GM18498 (cell line): ENCODE results near the gene SUSD6.
"Not testable (repeated sequence)": the region's sequence is repeated elsewhere in the genome, so short reads cannot be mapped to it uniquely, and the experiment has no call there.

ENCODE experiments used
- ATAC-seq: cut with Tn5 transposase; IDR thresholded peaks from one replicate; pipeline ENCODE4 v1.9.1; 2021; ENCODE audit warnings: mild to moderate bottlenecking, moderate library complexity; ENCODE audit not compliant: unreplicated experiment

The SUSD6 gene

DNA sequence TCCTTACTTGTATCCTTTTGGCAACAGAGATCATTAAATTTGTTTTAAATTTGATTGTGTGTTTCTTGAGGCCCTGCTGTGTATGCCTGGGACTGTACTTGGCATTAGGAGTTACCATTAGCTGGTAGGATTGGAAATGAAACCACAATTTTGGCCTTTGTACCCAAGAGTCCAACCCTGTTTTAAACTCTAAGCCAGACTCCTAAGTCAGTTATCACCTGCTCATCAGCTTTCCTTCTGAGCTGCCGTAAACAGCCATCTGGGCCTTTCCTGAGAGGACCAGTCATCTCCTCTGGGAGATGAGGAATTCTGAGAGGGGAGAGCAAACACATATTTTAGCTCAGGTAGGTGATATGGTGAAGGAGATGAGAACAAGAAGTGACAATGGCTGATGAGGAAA lies 81.2 kb downstream of the SUSD6 start:
- no peak for ATAC-seq

DNA sequence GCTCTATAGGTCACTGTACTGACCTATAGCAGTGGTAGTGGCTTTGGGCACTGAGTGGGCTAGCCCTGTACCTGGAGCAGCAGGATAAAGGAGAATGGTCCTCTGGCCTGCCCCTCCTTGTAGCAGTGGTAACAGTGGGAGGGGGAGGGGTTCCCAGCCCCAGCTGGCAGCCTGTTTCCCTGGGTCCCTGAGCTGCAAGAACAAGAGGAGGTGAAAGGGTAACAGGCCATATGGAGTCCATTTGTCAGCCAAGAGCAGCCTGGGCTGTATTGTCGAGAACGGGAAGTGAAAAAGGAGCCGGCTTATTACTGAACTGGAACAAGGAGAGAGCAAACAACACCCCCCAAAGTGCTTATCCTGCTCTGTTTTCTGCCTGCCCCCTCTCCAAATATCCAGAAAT lies 81.7 kb downstream of the SUSD6 start:
- peak; percentile 44 for ATAC-seq

DNA sequence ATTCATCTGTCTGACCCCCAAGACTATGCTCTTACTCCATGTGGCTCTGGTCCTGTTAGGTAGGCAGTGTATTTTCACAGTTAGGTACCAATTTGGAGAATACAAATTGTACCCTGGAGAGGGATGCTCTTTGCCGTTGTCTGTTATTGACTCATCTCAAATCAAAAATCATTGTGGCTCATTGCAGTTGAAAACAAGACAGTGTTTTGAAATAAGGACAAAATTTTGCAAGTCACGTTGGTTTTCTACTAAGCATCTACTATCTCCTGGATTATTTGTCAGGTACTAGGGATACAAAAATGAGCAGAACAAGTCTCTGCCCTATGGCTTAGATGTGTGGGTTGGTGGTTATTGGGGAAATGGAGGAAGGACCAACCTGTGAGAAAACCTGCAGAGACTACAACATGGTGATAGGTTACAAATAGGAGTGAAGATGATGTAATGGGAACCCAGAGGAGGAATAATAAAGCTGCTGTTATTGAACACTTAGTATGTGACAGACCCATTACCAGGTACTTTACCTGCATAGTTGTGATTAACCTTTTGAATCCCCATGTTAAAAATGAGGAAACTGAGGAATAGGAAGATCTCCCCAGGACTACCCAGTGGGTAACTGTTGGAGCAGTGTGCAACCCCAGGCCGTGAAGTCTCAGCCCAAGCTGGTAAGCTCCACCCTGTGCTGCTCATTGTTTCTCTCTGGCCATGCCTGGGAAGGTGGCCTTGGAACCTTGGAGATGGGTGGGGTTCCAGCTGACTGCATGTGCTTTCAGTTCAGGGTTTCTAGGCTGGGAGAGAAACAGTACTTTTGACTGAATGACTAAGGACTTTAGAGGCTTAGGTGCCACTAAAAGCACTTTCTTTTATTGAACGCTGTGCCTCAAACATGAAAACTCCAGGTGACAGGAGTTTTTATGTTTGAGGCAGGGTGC lies 82.7 kb downstream of the SUSD6 start:
- ATAC-seq: no peak

DNA sequence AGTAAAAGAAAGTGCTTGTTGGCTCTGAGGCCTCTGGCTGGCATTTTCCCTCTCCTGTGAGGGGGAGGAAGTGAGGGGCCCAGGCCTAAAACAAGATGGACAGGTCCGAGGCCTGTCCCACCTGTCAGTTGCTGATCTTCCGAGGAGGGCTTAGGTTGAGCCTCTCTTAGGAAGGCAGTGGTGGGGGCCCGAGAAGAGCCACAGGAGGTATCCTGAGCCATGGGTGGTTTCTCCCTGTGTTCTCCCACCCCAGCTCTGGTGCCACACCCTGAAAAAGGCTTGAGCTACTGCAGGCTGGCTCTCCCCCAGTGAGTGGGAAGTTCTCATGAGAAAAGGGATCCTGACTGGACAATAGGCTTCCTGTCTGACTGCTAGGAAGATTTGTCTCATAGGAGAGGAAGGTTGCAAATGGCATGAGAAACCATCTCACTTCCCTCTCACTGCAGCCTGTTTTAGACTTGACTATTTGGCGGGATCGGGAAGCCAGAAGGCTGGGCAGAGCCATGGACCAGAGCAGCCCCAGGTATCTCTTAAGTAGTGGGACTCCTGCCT lies 83.4 kb downstream of the SUSD6 start:
- no peak for ATAC-seq

DNA sequence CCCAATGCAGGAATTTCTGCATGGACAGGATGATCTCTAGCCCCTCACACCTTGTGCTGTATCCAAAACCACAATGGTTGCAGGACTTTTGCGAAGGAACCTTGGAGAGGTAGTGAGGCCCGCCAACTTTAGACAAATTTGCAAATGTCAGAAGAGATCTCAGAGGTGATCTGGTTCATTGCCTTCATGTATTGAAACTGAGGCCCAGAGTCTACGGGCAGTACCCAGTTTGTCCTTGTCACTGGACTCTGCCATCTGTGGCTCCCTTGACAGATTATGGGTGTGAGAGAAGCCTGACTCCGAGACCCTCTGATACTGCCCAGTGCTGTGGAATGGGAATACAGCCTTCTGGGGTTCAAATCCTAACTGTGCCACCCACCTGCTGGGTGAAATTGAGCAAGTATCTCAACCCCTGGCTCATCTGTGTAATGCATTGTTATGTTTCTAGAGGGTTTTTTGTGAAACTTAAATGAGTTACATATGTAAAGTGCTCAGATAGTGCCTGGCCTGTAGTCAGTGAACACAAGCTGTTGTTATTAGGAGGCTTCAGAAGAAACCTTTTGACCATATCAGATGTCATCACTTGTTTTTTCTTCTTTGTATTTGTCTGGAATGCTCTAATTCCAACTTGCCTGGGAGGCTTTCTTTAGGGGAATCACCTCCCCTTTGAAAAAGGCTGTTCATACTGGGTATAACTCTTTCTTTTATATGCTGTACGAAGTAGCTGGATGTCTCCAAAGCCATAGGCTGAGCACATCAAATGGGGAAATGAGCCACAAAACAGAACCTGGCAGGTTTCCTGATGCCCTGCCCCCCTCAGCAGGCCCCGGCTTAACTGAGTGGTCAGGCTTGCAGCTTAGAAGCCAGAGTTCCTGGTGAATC lies 84.2 kb downstream of the SUSD6 start:
- no peak for ATAC-seq

DNA sequence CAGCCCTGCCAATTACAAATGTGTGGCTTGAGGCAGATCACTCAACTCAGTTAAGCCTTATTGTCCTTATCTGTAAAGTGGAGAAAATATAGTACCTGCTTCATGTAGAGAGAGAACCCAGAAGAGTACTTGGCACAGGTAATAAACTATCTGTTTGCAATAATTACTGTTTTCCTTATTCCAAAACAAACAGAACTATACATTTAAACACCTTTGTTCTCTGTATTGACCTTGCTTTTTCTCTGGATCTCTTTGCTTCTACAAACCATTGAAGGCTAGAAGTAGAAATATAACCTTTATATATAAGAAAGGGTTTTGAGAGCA lies 84.8 kb downstream of the SUSD6 start:
- ATAC-seq: no peak

- no peak for ATAC-seq
These were observed 85.5 kb downstream of the SUSD6 start for GRCh38 chr14:69696633-69697557.

GRCh38 chr14:69698572-69698971 lies 87.2 kb downstream of the SUSD6 start:
- no peak for ATAC-seq

- ATAC-seq: not testable (repeated sequence)
These were observed 87.8 kb downstream of the SUSD6 start for GRCh38 chr14:69699243-69699642.

DNA sequence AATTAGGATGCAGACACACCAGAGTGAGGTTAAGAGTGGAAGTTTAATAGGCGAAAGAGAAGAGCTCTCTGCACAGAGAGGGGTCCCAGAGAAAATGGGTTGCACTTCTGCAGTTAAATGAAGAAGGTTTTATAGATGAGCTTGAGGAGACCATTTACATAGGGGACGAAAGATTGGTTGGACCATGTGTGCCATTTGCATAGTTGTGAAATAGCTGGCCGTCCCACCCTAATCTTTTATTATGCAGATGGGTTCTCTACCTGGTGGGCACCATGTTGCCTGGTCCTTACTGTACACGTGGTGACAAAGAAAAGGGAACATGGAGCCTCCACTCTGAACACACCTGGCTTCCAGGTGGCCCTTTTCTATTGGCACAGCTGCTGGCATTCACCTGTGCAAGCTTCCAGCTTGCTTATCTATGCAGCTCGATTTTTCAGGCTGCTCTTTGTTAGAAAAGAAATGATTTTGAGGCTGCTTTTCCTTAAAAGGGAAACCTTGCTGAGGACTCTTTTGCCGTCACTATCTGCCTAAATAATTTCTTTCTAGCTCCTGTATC lies 88.4 kb downstream of the SUSD6 start:
- no peak for ATAC-seq

GRCh38 chr14:69700575-69700974 lies 89.2 kb downstream of the SUSD6 start:
- ATAC-seq: no peak

DNA sequence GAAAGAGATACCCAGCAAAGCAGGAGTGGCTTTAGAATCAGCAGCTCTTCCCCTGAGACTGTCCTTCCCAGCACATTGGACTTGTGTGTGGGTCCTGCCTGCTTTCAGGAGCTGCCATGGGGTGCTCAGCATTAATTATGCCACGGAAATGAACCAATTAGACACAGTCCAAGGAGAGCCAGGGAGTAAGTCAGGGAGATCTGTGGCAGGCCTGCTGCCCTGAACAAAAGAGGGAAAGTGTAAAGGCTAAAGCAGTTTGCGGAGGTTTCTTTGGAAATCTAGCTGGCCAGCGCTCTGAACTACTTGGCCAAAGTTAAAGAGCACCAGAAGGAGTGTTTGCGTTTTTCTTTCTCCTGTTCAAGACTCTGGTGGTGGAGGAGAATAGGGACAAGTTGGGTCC lies 89.9 kb downstream of the SUSD6 start:
- no peak for ATAC-seq

DNA sequence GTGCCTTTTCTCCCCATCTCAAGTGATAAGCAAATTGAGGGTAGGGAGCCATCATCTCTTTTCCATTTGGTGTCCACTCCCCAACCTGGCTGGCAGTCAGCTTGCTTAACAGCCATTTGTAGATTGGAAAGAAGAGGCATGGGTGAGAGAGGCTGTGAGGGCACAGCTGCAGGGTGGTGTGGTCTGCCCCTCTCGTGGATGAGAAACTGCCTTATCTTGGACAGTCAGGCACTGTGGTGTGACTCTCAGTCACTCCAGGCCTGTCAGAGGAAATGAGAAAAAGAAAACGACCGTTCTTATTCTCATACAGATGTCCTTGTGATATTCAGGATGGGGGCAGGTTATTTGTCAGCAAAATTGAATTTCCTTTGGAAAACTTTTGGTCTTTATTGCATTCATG lies 90.5 kb downstream of the SUSD6 start:
- ATAC-seq: no peak

DNA sequence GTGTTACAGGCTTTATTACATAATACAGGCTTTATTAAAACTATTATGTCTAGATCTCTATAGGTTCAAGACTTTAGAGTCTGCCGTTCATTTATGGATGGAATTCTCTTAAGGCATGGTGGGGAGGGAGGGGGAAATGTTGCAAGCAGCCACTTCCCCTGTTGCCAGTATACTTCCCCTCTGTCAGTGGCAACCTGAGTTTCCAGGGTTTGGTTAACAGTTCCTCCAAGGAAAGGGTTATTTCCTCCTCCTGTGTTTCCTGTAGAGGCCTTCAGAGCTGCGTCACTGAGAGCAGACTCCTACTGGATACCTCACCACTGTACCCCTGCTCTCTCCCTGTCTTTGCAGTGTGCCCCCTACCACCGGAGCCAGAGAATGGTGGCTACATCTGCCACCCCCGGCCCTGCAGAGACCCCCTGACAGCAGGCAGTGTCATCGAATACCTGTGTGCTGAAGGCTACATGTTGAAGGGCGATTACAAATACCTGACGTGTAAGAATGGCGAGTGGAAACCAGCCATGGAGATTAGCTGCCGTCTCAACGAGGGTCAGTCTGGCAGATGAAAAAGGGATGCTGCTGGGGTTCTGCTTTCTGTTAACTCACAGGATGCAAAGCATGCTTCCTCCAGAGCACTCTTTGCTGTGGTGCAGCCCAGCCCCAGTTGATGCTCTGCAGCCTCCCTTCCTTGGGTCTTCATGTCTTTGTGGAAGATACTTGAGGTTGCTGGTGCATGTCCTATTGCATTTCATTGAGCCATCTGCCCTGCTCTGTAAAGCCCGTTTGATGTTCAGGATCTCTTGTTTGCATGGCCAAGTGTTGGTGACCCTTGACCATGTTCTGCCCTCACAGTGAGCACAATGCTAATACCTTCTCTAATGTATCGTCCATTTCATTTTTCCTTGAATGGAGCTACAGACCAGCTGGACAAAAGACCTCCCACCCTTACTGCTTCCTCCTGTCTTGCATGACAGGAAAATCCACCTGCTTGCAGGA lies 91.9 kb downstream of the SUSD6 start:
- no peak for ATAC-seq

GRCh38 chr14:69704319-69704718 lies 92.9 kb downstream of the SUSD6 start:
- ATAC-seq: no peak

DNA sequence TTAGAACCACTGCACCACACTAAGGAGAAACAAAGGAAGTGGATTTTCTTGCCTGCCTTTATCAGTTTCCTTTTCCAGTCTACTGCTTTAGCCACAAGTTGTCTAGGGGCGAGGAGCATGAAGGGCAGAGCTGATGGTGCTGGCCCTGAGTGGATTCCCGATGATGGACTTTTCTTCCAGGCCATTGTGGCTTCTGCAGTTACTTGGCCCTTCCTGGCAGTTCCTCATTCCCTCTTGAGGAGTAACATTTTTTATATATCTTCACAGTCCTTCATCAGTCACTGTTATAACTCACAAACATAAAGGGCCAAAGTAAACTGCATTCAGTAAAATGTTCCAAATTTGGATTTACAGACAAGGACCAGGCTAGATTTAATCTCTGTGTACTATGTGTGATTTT lies 94.3 kb downstream of the SUSD6 start:
- ATAC-seq: no peak

DNA sequence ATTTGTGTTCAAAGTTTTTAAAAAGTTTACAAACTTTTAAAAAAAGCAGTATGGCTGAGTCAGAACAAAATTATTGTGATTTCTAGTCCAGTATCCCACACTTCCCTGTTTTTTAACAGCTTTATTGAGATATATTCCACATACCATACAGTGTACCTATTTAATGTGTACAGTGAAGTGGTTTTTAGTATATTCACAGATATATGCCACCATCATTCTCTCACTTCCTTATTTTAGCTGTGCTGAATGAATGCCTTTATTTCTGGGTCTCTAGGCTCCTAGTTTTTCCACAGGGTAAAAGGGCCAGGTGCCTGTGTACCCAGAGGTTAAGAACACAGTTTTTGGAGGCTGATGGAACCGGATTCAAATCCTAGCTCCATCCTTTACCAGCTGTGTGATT lies 96.7 kb downstream of the SUSD6 start:
- no peak for ATAC-seq

- ATAC-seq: no peak
These were observed 97.5 kb downstream of the SUSD6 start for GRCh38 chr14:69708586-69709560.
